Stomach (tissue), 4 donors: Measurements from ENCODE around the gene TMEM132D.

Source experiments
- EP300 ChIP-seq: sonication (generic); formaldehyde crosslinking; IDR thresholded peaks from one replicate; pipeline ENCODE4 v1.6.1; 2017; ENCODE audit warnings: antibody characterized with exemption
- POLR2A ChIP-seq, 4 donors: fragments of 450-650 bp; IDR thresholded peaks; one replicate each; pipeline ENCODE4 v1.6.1; 2016; ENCODE audit warnings: antibody characterized with exemption in 4 of 4, control low read depth in 2 of 4, mild to moderate bottlenecking in 1 of 4, moderate library complexity in 1 of 4
- POLR2AphosphoS5 ChIP-seq, 3 donors: sonication (generic); formaldehyde crosslinking; IDR thresholded peaks; one replicate each; pipeline ENCODE4 v1.6.1; 2016; ENCODE audit warnings: antibody characterized with exemption in 3 of 3
- TF ChIP-seq, protein P1 (sequence below), 7 experiments: fragments of 450-650 bp in 4 of 7; fragments of 200-600 bp in 3 of 7; sonication (generic) in 3 of 7; IDR thresholded peaks; one replicate each; pipeline ENCODE4 v1.5.1; 2016 to 2019; ENCODE audit warnings: antibody characterized with exemption in 7 of 7, control low read depth in 2 of 7, mild to moderate bottlenecking in 1 of 7

DNA sequence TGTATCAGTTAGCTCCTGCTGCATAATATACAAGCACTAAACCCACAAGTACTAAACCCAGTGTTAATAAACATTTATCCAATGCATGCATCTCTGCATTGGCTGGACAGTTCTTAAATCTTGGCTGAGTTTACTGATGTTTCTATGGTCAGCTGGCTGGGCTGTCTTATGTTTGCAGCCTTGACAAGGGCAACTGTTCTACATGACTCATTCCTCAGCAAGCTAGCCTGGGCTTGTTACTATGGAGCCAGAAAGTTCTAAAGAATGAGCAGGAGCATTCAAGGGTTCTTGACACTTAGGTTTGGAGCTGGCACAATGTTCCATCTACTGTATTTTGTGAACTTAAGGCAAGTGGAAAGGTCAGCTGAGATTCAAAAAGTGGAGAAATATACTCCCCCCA, 851.5 kb downstream of the TMEM132D start:
- TF ChIP-seq, protein P1, sequence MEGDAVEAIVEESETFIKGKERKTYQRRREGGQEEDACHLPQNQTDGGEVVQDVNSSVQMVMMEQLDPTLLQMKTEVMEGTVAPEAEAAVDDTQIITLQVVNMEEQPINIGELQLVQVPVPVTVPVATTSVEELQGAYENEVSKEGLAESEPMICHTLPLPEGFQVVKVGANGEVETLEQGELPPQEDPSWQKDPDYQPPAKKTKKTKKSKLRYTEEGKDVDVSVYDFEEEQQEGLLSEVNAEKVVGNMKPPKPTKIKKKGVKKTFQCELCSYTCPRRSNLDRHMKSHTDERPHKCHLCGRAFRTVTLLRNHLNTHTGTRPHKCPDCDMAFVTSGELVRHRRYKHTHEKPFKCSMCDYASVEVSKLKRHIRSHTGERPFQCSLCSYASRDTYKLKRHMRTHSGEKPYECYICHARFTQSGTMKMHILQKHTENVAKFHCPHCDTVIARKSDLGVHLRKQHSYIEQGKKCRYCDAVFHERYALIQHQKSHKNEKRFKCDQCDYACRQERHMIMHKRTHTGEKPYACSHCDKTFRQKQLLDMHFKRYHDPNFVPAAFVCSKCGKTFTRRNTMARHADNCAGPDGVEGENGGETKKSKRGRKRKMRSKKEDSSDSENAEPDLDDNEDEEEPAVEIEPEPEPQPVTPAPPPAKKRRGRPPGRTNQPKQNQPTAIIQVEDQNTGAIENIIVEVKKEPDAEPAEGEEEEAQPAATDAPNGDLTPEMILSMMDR (IDR thresholded peaks at IDR 0.05) = no peak
- no peak for TF ChIP-seq POLR2A (IDR thresholded peaks at IDR 0.05)
- no peak for TF ChIP-seq POLR2AphosphoS5 (IDR thresholded peaks at IDR 0.05)
- no peak for TF ChIP-seq EP300
